LHCN-M2 (cell line): ENCODE results near the gene NTM. TPM values are rescaled to one million over a fixed set of nuclear protein-coding genes. Genes with fewer than 3 reads are reported as not detected.
"Not testable (repeated sequence)": the region's sequence is repeated elsewhere in the genome, so short reads cannot be mapped to it uniquely, and the experiment has no call there.

Source experiments
- DNase-seq: peaks from one replicate; pipeline ENCODE4 v3.0.0-alpha.2; 2012; ENCODE audit warnings: low read depth
- total RNA-seq: library from RNA; depleted of rRNA; stranded (reverse); fragments of >200 nt; gene quantifications from 2 replicates; pipeline ENCODE4 v1.2.3, GENCODE V29; 2014

NTM gene
- total RNA-seq, 1 experiment from 2014 or later = 45.6 TPM

- DNase-seq = no peak
These were observed 51.6 kb downstream of the NTM start for GRCh38 chr11:131422029-131422428.

DNA sequence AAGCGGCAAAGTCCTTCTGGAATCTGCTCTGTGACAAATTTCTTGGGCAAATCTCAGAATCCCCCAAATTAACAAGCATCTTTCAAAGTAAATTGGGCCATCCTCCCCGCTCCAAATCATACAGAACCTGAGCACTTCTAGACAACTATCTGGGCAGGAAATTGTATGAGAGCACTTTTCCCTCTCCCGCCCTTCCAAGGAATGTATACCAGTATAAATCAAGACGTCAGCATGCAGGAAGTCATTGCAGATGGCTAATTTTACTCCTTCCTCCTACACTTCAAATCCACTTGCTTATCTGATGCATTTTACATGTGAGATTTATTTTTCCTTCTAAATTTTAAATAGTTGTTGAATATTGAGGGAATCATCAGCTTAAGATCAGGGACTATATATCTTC is 52.1 kb downstream of the NTM start:
- no peak for DNase-seq

DNA sequence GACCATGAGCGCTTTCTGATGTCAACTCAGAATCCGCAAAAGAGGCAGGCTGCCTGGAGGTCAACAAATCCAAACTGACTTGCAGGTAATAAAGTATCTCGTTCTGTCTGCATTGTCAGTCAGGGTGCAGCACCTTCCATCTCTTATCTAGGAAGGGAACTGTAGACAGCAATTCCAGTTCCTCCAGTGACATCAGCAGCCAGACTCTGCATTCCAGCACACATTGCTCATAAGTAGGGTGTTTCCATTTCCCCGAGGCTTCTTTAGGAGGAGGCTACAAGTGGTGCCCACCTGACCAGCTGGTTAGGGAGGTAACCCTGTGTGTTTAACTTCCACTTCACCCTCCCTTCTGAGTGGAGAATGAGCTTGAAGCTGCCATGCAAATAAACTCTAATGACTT is 53.3 kb downstream of the NTM start:
- DNase-seq = peak; percentile 13

GRCh38 chr11:131424257-131424876 is 54.0 kb downstream of the NTM start:
- not testable (repeated sequence) for DNase-seq

GRCh38 chr11:131425285-131425684 is 54.9 kb downstream of the NTM start:
- no peak for DNase-seq

GRCh38 chr11:131428853-131429252 is 58.4 kb downstream of the NTM start:
- DNase-seq = no peak

DNA sequence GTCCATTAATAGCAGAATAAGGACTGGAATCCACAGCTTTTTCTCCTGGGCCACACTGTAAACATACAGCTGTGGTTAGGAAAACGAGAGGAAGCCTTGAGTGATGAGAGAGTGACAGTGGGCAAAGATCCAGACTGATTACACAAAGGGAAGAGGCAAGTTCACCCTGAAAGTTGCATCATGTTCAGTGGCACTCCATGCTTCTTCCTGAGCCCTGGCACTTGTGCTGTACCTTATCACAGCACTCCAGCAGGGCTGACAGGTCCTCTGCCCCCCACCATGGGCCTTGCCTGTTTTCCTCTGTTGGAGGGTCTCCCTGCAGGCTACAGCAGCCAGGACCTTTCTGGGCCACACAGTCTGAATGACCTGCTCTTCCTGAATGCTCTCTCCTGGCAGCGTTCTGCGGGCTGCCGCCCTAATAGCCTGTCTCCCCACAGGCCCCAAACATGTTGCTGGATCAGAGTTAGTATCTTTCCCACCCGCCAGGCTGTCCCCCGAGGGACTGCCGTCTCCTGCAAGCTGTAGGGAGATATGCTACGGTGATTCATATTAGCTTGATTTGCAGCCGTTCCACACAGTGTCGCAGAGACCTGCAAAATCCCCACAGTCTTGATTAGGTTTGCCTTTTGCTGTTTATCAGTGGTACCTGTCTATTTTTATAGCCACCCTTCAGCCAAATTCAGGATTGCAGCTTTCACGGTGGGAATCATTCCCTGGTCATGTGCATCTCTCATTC is 60.2 kb downstream of the NTM start:
- peak; percentile 21 for DNase-seq

DNA sequence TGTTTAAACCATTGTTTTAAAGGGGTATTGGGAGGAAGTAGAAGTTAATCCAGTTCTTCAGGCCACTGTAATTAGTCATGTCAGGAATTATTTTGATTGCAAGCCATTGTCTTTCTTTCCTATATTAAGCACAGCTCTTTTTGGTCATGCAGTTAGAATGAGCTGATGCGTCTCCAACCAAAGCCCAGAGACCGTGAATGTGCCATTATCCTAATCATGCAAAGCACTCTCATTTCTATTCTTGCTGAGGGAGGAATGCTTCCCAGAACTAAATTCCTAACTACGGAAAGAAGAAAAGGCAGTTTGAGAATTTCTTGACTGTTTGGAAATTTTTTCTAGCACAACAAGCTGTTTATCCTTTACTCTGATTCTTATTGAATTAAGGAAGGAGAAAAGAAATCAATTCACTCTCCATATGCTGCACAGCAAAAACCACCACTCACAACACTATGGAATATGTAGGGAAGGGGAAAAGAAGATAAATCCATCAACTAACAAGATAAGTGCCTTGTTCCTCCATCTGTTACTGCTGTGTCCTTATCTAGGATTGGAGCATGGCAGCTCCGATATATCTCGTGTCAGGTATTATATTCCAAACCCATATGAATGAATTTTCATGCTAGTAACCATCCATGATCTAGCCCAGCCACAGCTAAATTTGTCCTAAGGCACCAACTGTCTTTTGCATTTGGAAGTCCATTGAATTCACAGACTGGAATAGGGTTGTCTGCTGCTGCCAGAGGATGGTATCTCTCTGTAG is 70.8 kb downstream of the NTM start:
- no peak for DNase-seq

DNA sequence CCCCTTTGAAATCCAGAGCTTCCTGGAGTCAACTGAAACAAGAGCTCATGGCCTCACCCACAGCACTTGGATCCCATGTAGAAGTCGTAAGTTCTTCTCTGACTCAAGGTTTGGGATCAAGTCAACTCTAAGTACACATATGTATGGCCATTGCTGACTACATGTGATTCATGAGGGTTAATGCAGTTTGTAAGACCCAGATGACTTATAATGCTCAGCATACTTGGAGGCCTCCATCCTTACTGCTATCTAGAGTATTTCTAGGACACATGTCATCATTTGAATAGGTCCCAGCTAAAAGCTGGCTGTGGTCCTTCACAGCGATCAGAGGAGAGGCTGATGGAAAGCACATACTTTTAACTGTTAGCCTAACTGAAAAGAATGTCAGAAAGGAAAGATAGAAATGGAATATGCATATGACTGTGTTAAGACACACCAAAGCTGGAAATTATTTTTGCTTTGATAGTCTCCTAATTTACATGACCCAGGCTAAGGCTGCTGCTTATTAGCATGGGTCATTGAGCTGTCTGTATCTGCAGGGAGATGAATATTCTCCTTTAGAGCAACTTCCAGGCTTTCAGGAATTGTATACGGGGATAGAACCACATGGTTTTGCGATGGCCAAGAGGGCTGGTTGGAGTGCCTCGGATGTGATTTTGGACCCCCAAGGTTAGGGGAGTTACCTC is 76.3 kb downstream of the NTM start:
- DNase-seq = no peak

GRCh38 chr11:131447277-131447815 is 76.9 kb downstream of the NTM start:
- DNase-seq = no peak

GRCh38 chr11:131447898-131448297 is 77.5 kb downstream of the NTM start:
- no peak for DNase-seq

GRCh38 chr11:131449036-131450019 is 78.9 kb downstream of the NTM start:
- no peak for DNase-seq

GRCh38 chr11:131454490-131454889 is 84.1 kb downstream of the NTM start:
- no peak for DNase-seq

GRCh38 chr11:131454989-131455388 is 84.6 kb downstream of the NTM start:
- no peak for DNase-seq

GRCh38 chr11:131455843-131456704 is 85.7 kb downstream of the NTM start:
- no peak for DNase-seq

DNA sequence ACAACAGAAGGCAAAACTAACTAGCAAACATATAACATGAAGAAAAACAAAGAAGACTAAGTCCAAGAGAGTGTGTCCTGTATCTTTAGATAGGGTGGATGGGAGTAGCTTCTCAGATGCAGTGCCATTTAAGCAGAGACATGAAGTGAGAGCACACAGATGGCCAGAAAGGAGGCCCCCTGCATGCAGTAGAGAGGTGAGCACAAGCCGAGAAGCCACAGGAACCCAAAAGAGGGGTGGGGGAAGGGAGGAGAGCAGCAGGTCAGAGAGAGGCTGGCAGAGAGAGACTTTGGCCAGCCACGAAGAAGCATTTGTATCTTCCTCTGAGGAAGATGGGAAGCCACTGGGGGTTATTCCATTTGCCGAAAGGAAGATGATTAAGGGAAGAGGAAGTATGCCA is 86.7 kb downstream of the NTM start:
- no peak for DNase-seq

GRCh38 chr11:131458421-131458820 is 88.0 kb downstream of the NTM start:
- no peak for DNase-seq

- DNase-seq = no peak
These were observed 90.5 kb downstream of the NTM start for GRCh38 chr11:131460931-131461330.

- DNase-seq = no peak
These were observed 92.2 kb downstream of the NTM start for GRCh38 chr11:131462622-131463021.

DNA sequence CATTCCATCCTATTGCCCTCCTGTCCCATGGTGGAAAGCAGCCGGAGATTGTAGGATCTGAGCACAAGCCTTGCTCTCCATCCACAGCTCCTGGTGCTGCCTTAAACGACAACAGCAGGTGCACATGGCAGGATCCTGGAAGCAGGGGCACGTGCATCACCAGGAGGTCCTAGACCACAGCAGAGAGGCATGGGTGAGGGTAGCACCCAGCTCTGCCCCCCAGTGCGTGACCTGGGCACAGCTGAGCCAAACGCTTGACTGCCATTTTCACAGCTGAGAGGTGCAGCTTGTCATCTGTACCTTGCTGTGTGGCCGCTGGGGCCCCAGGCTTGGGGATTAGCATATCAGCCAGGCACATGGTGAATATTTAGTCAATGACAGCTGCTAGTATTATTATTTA is 92.7 kb downstream of the NTM start:
- DNase-seq = no peak
